Ascending aorta (tissue), 2 donors: ENCODE data around the gene ARL16. TPM values are rescaled to one million over a fixed set of nuclear protein-coding genes. Genes with fewer than 3 reads are reported as not detected.

ENCODE experiments used
- DNase-seq, 2 donors: peaks; one replicate each; pipeline ENCODE4 v3.0.0-alpha.2; 2019; ENCODE audit warnings: low spot score in 2 of 2
- H3K27ac ChIP-seq, 2 donors: fragments of 200-600 bp; sonication (generic); one replicate each; pipeline ENCODE4 v1.5.1; 2016 to 2017; ENCODE audit warnings: mild to moderate bottlenecking in 1 of 2
- H3K27me3 ChIP-seq: fragments of 200-600 bp; sonication (generic); one replicate; pipeline ENCODE4 v1.5.1; 2017
- H3K36me3 ChIP-seq, 2 donors: fragments of 200-600 bp; sonication (generic); one replicate each; pipeline ENCODE4 v1.5.1; 2016
- H3K4me1 ChIP-seq, 2 donors: fragments of 200-600 bp; sonication (generic); one replicate each; pipeline ENCODE4 v1.5.1; 2016 to 2017; ENCODE audit warnings: mild to moderate bottlenecking in 1 of 2
- H3K4me3 ChIP-seq, 2 donors: fragments of 200-600 bp; sonication (generic); one replicate each; pipeline ENCODE4 v1.5.1; 2016 to 2017; ENCODE audit warnings: mild to moderate bottlenecking in 1 of 2
- H3K9me3 ChIP-seq, 2 donors: fragments of 200-600 bp; sonication (generic); one replicate each; pipeline ENCODE4 v1.5.1; 2016
- intact Hi-C: fragments of 100-400 bp; cut with DNase I; formaldehyde crosslinking; loops from one replicate; pipeline ENCODE4 v1.15.1; 2023
- total RNA-seq: library from RNA; depleted of rRNA; stranded (reverse); fragments of >200 nt; gene quantifications from one replicate; pipeline ENCODE4 v1.1.0, GENCODE V29; 2016
- TF ChIP-seq, protein P1 (sequence below), 3 experiments: fragments of 200-600 bp in 2 of 3; fragments of 450-650 bp in 1 of 3; sonication (generic) in 2 of 3; IDR thresholded peaks; one replicate each; pipeline ENCODE4 v1.5.1; 2016 to 2019; ENCODE audit warnings: antibody characterized with exemption in 3 of 3, mild to moderate bottlenecking in 1 of 3, moderate library complexity in 1 of 3

Gene ARL16
- total RNA-seq, 1 donor from 2014 or later: 21.0 TPM

DNA sequence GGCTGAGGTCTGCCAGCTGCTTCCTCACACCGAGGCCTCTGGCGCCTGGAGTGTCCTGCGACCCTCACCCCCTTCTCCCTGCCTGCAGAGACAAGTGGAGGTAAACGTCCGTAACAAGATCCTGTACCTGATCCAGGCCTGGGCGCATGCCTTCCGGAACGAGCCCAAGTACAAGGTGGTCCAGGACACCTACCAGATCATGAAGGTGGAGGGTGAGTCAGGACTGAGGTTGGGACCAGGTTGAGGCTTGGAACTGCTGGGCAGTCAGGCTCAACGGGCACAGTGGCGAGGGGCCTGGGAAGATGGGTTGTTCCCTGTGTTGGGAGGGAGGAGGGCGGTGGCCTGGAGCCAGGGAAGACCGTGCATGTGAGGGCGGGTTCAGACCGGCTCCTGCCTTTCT, 5.0 kb upstream of the ARL16 start:
- Histone ChIP-seq H3K9me3 (no peaks in the 10 kb centered on the region), H3K4me1 (peaks cover 11 to 14% of the 10 kb centered on the region in 2 donors), H3K27ac (no peak overlapping the region), H3K4me3 (no peak overlapping the region), H3K36me3 (peaks cover 76 to 79% of the 10 kb centered on the region in 2 donors), H3K27me3 (no peaks in the 10 kb centered on the region)
- no peak for DNase-seq
- TF ChIP-seq, protein P1, sequence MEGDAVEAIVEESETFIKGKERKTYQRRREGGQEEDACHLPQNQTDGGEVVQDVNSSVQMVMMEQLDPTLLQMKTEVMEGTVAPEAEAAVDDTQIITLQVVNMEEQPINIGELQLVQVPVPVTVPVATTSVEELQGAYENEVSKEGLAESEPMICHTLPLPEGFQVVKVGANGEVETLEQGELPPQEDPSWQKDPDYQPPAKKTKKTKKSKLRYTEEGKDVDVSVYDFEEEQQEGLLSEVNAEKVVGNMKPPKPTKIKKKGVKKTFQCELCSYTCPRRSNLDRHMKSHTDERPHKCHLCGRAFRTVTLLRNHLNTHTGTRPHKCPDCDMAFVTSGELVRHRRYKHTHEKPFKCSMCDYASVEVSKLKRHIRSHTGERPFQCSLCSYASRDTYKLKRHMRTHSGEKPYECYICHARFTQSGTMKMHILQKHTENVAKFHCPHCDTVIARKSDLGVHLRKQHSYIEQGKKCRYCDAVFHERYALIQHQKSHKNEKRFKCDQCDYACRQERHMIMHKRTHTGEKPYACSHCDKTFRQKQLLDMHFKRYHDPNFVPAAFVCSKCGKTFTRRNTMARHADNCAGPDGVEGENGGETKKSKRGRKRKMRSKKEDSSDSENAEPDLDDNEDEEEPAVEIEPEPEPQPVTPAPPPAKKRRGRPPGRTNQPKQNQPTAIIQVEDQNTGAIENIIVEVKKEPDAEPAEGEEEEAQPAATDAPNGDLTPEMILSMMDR (IDR thresholded peaks at IDR 0.05): no peak
- intact Hi-C loops: no loop called here

DNA sequence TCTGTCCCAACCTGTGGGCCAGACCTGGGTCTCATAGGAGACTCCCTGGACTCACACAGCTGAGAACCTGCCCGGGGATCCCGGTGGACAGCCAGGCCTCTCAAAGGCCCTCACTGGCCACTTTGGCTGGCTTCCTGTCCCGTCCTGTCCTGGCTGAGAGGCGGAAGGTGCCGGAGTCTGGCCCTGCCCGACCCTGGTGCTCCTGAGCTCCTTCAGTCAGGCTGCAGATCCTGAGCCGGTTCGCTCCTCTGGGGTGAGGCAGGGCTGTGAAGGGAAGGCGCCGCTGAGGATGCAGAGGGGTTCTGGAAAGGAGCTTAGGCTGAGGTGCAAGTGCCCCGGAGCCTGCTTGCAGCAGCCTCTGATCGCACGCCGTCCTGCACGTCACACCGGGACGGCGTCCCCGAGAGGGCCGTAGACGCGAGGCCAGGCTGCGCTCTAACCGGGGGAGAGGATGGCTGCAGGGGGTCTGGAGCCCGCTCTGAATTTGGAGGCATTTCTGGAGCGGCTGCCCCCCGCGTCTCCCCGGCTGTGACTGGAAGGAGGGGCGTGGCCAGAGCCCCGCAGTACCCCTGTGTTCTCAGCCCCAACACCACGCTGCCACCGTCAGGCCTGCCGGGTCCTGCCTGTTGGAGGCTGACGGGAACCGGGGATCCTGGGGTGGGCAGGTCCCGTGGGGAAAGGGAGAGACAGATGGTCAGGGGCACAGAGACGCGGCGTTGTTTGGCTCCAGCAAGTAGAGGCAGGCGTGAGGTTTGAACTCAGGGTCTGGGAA, 4.4 kb upstream of the ARL16 start:
- Histone ChIP-seq H3K36me3 (peaks cover 70 to 73% of the 10 kb centered on the region in 2 donors), H3K4me3 (no peak overlapping the region), H3K27me3 (no peaks in the 10 kb centered on the region), H3K9me3 (no peaks in the 10 kb centered on the region), H3K27ac (no peak overlapping the region), H3K4me1 (peaks cover 14% of the 10 kb centered on the region in 2 donors)
- intact Hi-C loops: no loop called here
- TF ChIP-seq, protein P1 (IDR thresholded peaks at IDR 0.05): no peak
- no peak for DNase-seq

DNA sequence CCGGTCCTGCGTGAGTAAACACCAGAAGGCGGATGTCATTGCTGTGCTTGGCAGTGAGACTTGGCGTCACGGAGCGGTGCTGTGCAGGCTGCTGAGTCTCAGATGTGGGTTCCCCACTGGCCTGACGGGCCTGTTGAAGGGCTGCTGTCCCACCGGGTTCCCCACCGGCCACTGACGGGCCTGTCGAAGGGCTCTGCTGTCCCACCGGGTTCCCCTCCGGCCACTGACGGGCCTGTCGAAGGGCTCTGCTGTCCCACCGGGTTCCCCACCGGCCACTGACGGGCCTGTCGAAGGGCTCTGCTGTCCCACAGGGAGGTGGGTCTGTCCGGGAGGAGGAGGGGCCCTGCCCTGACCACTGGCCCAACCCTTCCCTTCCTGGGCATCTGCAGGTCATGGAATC, 3.0 kb upstream of the ARL16 start:
- DNase-seq: no peak
- intact Hi-C loops: no loop called here
- no peak overlapping the region for H3K4me3 ChIP-seq
- no peaks in the 10 kb centered on the region for H3K27me3 ChIP-seq
- H3K9me3 ChIP-seq: no peaks in the 10 kb centered on the region
- H3K4me1 ChIP-seq: peaks cover 14 to 20% of the 10 kb centered on the region in 2 donors
- H3K27ac ChIP-seq: no peak overlapping the region
- H3K36me3 ChIP-seq: peaks cover 56 to 59% of the 10 kb centered on the region in 2 donors
- TF ChIP-seq, protein P1 (IDR thresholded peaks at IDR 0.05): no peak

DNA sequence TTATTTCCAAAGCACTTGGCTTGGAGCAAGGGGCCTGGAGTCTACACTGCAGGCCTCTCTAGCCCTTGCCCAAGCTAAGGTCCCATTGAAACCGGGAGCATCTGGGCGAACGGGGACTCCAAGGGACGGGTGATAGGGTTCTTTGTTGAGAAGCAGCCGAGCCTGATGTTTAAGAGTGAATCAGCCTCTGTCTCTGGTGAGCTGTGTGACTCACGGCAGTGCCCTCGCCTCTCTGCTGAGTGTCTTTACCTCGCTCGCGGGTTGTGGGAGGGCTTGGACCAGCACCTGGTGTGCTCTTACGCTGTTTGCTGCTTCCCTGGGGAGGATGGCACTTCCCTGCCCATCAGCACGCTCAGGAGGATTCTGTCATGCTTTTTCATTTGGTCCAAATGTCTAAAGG, 1.5 kb upstream of the ARL16 start:
- Histone ChIP-seq H3K27ac (peak overlapping the region; percentile 82 to 89), H3K9me3 (no peaks in the 10 kb centered on the region), H3K27me3 (no peaks in the 10 kb centered on the region), H3K4me3 (peak overlapping the region; percentile 66 to 84), H3K4me1 (peaks cover 14 to 20% of the 10 kb centered on the region in 2 donors), H3K36me3 (peaks cover 41 to 44% of the 10 kb centered on the region in 2 donors)
- intact Hi-C loops: no loop called here
- TF ChIP-seq, protein P1 (IDR thresholded peaks at IDR 0.05): no peak
- DNase-seq: no peak

DNA sequence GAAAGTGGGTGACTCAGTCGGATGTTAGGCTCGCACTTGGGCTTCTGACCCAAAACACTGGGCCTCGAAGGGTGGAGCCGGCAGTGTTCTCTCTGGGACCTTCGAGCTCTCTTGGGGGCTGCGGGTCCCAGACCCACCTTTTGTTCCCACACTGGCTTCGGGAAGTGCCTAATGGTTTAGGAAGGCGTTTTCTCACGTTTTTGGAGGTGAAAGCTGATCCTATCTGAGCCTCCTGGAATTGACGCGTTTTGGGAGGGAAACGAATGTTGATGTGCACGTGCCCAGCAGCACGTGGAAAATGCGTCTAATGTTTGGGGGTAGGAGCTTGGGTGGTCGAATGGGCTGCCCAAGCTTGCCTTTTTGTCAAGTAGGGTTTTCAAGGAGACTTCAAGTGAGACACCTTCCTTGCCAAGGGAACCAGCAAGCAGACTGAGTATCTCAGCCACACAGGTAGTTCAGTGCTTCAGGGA, 880 bp upstream of the ARL16 start:
- TF ChIP-seq, protein P1 (IDR thresholded peaks at IDR 0.05): no peak
- Histone ChIP-seq H3K27me3 (no peaks in the 10 kb centered on the region), H3K4me3 (peak overlapping the region; percentile 66 to 84), H3K9me3 (no peaks in the 10 kb centered on the region), H3K27ac (peak overlapping the region; percentile 82 to 89), H3K4me1 (peaks cover 14 to 20% of the 10 kb centered on the region in 2 donors), H3K36me3 (peaks cover 35 to 38% of the 10 kb centered on the region in 2 donors)
- no peak for DNase-seq
- intact Hi-C loops: no loop called here
